ENCODE results near the gene OSBPL10. TPM values are rescaled to one million over a fixed set of nuclear protein-coding genes. Genes with fewer than 3 reads are reported as not detected.

OSBPL10 gene
- total RNA-seq, 1 donor from 2014 or later = 52.7 TPM

GRCh38 chr3:31957106-31957505, 24.0 kb downstream of the OSBPL10 start:
- Histone ChIP-seq H4K20me1 (ENCODE audit: insufficient read depth, low read length) (peaks cover 7% of the 10 kb centered on the region), H3K9ac (ENCODE audit: low read length) (no peak overlapping the region), H3K4me1 (ENCODE audit: insufficient read depth, low read length) (peaks cover 30% of the 10 kb centered on the region), H3K27ac (ENCODE audit: low read depth, low read length) (no peak overlapping the region), H3K36me3 (ENCODE audit: insufficient read depth, low read length) (no peaks in the 10 kb centered on the region), H3K4me2 (ENCODE audit: low read length) (no peak overlapping the region), H3K4me3 (ENCODE audit: insufficient read depth, low read depth, low read length) (no peak overlapping the region), H2AFZ (ENCODE audit: low read depth, low read length) (no peak overlapping the region), H3K79me2 (ENCODE audit: insufficient read depth, low read length) (peaks cover 15% of the 10 kb centered on the region), H3K27me3 (ENCODE audit: insufficient read depth, low read length) (no peaks in the 10 kb centered on the region), H3K9me3 (ENCODE audit: insufficient read depth, low read depth, low read length) (peaks cover 7% of the 10 kb centered on the region)
- H3K4me3 Mint-ChIP-seq (ENCODE audit: unreplicated experiment) = no peak overlapping the region
- peaks cover 37% of the 10 kb centered on the region for H3K4me1 Mint-ChIP-seq (ENCODE audit: low read depth, unreplicated experiment)
- peaks cover 8% of the 10 kb centered on the region for H3K9me3 Mint-ChIP-seq (ENCODE audit: unreplicated experiment)
- peaks cover 9% of the 10 kb centered on the region for H3K36me3 Mint-ChIP-seq (ENCODE audit: low read depth, unreplicated experiment)
- TF ChIP-seq EZH2 (IDR thresholded peaks at IDR 0.05; ENCODE audit: insufficient read depth, low read length) = no peak
- no peak for TF ChIP-seq CTCF (IDR thresholded peaks at IDR 0.05; ENCODE audit: insufficient read depth, low read depth, low read length)
- H3K27me3 Mint-ChIP-seq (ENCODE audit: low read depth, unreplicated experiment) = no peaks in the 10 kb centered on the region
- FAIRE-seq (no peak), DNase-seq (ENCODE audit: low read depth) (peak; percentile 53)
- H3K27ac Mint-ChIP-seq (ENCODE audit: unreplicated experiment) = no peak overlapping the region

DNA sequence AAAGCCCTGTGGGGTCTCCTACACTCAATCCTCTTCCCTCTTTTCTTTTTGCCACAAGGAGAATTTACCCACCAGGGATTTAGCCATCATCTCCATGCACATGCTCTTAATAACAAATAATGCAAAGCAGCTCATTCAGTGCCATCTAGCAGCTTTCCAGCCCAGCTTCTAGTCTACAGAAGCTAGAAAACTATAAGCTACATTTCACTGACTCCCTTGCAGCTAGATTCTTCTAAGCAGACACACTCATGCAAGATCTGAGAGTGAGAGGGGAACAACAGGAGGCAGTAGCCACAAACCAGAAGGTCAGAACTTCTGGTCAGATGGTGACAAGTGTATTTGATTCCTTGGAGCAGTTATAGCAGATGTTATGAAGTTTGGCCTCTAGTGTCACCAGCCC, 25.5 kb downstream of the OSBPL10 start:
- Histone ChIP-seq H3K36me3 (ENCODE audit: insufficient read depth, low read length) (no peaks in the 10 kb centered on the region), H3K27ac (ENCODE audit: low read depth, low read length) (no peak overlapping the region), H3K79me2 (ENCODE audit: insufficient read depth, low read length) (peaks cover 15% of the 10 kb centered on the region), H3K27me3 (ENCODE audit: insufficient read depth, low read length) (no peaks in the 10 kb centered on the region), H4K20me1 (ENCODE audit: insufficient read depth, low read length) (peaks cover 7% of the 10 kb centered on the region), H3K9ac (ENCODE audit: low read length) (no peak overlapping the region), H3K4me3 (ENCODE audit: insufficient read depth, low read depth, low read length) (no peak overlapping the region), H3K4me2 (ENCODE audit: low read length) (no peak overlapping the region), H2AFZ (ENCODE audit: low read depth, low read length) (no peak overlapping the region), H3K9me3 (ENCODE audit: insufficient read depth, low read depth, low read length) (peaks cover 7% of the 10 kb centered on the region), H3K4me1 (ENCODE audit: insufficient read depth, low read length) (peaks cover 21% of the 10 kb centered on the region)
- DNase-seq (ENCODE audit: low read depth) = no peak
- Mint-ChIP-seq H3K36me3 (ENCODE audit: low read depth, unreplicated experiment) (peaks cover 10% of the 10 kb centered on the region), H3K4me3 (ENCODE audit: unreplicated experiment) (no peak overlapping the region), H3K9me3 (ENCODE audit: unreplicated experiment) (peaks cover 9% of the 10 kb centered on the region), H3K27ac (ENCODE audit: unreplicated experiment) (no peak overlapping the region), H3K4me1 (ENCODE audit: low read depth, unreplicated experiment) (peaks cover 30% of the 10 kb centered on the region), H3K27me3 (ENCODE audit: low read depth, unreplicated experiment) (no peaks in the 10 kb centered on the region)
- TF ChIP-seq CTCF (IDR thresholded peaks at IDR 0.05; ENCODE audit: insufficient read depth, low read depth, low read length) (no peak), EZH2 (IDR thresholded peaks at IDR 0.05; ENCODE audit: insufficient read depth, low read length) (no peak)
- FAIRE-seq = no peak

GRCh38 chr3:31953636-31954035, 27.4 kb downstream of the OSBPL10 start:
- no peaks in the 10 kb centered on the region for H3K27me3 ChIP-seq (ENCODE audit: insufficient read depth, low read length)
- H3K4me1 Mint-ChIP-seq (ENCODE audit: low read depth, unreplicated experiment) = peaks cover 10% of the 10 kb centered on the region
- TF ChIP-seq EZH2 (IDR thresholded peaks at IDR 0.05; ENCODE audit: insufficient read depth, low read length) = no peak
- TF ChIP-seq CTCF (IDR thresholded peaks at IDR 0.05; ENCODE audit: insufficient read depth, low read depth, low read length) = no peak
- H3K9me3 Mint-ChIP-seq (ENCODE audit: unreplicated experiment) = peaks cover 9% of the 10 kb centered on the region
- H3K79me2 ChIP-seq (ENCODE audit: insufficient read depth, low read length) = peaks cover 8% of the 10 kb centered on the region
- no peak overlapping the region for H3K27ac ChIP-seq (ENCODE audit: low read depth, low read length)
- no peak overlapping the region for H2AFZ ChIP-seq (ENCODE audit: low read depth, low read length)
- no peak overlapping the region for H3K27ac Mint-ChIP-seq (ENCODE audit: unreplicated experiment)
- H3K4me1 ChIP-seq (ENCODE audit: insufficient read depth, low read length) = peaks cover 2% of the 10 kb centered on the region
- no peak overlapping the region for H3K4me3 ChIP-seq (ENCODE audit: insufficient read depth, low read depth, low read length)
- peaks cover 10% of the 10 kb centered on the region for H3K36me3 Mint-ChIP-seq (ENCODE audit: low read depth, unreplicated experiment)
- peaks cover 7% of the 10 kb centered on the region for H3K9me3 ChIP-seq (ENCODE audit: insufficient read depth, low read depth, low read length)
- peaks cover 7% of the 10 kb centered on the region for H4K20me1 ChIP-seq (ENCODE audit: insufficient read depth, low read length)
- no peak overlapping the region for H3K4me2 ChIP-seq (ENCODE audit: low read length)
- no peak overlapping the region for H3K4me3 Mint-ChIP-seq (ENCODE audit: unreplicated experiment)
- H3K27me3 Mint-ChIP-seq (ENCODE audit: low read depth, unreplicated experiment) = no peaks in the 10 kb centered on the region
- DNase-seq (ENCODE audit: low read depth) (no peak), FAIRE-seq (no peak)
- no peaks in the 10 kb centered on the region for H3K36me3 ChIP-seq (ENCODE audit: insufficient read depth, low read length)
- H3K9ac ChIP-seq (ENCODE audit: low read length) = no peak overlapping the region

Measured in astrocyte (in vitro differentiated cells and primary cell).